ENCODE measurements around the gene CAPN2.
"Not testable (repeated sequence)": the region's sequence is repeated elsewhere in the genome, so short reads cannot be mapped to it uniquely, and the experiment has no call there.

CAPN2 gene

DNA sequence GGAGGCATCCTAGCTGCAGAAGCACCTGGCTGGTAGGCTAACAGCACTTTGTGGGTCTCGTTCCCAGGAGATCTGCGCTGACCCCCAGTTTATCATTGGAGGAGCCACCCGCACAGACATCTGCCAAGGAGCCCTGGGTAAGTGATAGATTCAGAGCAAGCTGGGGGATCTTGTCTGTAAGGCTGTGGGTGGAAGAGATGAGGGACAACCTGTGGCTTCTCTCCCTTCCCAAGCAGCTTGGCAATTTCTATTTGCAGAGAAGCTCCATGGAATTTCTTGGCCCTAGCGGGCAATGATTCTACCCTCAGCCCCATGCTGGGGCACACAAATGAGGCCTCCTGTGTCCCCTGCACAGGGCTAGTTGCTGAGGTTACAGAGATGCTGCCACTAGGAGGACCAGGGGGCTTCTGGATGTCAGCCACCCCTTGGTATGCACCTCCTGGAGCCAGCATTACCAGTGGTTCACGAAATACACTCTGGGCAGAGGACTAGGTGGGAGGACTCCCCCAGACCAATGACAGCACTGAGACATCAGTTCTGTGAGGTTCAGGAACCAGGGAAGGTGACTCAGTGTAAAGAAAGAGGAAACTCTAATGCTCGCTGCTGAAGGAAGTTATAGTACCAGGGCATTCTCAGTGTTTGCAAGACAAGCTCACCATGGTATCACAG is 5.5 kb downstream of the CAPN2 start:
- DNase-seq = no peak

DNA sequence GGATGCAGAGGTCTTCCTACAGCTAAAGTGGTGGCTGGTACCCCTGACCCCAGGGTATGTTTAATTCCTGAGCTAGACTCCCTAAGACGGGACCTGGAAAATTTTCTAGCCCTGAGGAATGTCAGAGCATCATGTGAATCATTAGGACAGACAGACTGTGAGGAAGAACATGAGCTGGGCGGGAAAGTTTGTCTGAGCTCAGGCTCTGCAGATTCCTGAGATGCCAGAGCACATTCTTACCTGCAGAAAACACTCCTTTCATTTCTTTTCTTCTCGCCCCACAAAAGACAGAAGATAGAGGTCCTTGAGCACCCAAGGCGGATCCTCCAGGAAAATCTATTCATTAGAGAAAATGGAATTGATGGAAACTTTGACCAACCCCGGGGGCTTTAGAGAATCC is 6.5 kb downstream of the CAPN2 start:
- DNase-seq = no peak

DNA sequence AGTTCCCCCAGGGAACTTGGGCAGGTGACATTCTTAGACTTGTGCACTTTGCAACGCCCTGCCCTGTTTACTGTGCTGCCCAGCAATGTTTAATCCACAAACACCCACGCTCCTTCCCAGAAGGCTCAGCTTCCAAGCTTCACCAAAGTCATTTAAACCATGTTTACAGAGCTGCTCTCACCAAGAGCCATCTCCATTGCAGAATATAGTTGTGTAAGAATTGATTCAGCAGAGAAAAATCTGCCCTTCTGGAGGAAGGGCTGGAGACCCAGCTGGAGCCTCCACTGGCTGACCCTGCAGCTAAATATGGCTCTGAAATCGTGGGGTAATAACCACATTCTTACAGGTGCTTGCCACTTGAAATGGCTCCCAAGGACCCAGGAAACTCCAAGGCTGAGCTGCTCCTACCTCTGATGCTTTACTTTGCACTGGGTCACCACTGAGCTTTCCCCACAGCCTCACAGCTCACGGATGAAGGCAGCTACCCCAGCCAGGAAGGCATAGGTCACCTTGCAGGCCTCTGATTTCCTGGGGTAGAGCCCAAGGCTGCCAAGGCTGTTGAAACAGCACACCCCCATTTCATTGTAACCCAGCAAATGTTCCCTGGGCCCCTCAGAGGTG is 8.7 kb downstream of the CAPN2 start:
- DNase-seq = no peak

DNA sequence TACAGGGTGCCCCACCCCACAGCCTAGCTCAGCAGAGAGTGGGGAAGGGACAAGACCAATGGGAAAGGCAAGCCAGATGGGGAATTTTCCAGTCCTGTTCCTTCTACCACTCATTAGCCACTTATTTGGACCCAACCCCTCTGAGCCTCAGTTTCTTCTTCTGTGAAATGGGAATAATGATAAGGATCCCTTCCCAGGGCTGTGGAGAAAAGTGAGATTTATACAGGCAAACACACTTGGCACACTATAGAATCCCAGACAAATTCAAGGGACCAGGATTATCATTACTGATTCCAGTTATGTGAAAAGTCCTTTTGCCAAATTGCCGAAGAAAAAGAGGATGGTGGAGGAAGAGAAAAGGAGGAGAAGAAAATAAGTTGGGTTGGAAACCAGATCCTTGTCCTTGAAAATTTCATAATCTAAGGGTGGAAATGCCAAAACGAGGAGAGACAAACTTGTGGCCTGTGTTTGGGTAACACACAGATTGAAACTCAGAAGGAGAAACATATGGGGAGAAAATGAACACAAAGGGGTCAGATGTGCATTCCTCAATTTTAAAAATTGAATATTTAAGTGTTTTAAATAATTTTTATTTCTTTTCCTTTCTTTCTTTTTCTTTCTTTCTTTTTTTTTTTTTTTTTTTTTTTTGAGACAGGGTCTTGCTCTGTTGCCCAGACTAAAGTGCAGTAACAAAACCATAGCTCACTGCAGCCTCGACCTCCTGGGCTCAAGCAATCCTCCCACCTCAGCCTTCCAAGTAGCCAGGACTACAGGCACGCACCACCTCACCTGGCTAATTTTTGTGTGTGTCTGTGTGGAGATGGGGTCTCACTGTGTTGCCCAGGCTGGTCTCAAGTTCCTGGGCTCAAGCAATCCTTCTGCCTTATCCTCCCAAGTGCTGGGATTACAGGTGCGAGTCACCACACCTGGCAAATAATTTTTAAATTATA is 9.6 kb downstream of the CAPN2 start:
- no peak for DNase-seq

DNA sequence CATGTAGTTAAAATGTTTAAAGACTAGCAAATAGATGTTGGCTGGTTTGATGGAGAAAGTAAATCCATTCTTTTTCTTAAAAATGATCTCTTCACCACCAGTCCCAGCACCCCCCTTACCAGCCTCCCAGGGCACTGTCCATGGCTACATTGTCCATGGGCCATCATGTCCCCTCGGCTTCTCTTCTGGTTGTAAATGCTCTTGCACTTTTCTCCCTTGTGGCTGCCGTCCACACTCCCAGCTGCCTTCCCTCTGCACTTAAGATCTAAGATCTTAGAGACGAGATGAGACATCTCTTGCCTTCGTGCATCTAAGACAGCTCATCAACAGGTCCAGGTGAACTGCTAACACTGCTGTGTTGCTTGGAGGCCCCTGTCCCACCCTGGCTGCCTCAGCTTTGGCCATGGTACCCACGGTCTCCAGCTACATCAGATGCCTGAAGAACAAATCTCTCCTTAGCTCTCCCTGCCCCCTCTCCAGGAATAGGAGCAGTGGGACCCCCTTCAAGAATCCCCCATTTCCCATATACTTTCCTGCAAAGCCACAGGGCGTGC is 11.1 kb downstream of the CAPN2 start:
- no peak for DNase-seq

DNA sequence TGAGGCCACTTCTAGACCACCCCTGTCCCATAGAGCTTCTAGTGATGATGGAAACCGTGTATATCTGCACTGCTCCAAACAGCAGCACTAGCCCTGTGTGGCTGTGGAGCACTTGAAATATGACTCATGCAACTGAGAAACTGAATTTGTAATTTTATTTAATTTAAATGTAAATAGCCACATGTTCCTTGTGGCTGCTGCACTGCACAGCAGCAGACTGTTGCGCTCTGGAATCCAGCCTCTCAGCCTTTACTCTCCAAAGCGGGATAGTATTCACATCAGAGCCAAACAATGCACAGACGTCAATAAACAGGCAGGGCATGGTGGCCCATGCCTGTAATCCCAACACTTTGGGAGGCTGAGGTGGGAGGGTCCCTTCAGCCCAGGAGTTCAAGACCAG is 12.0 kb downstream of the CAPN2 start:
- no peak for DNase-seq

DNA sequence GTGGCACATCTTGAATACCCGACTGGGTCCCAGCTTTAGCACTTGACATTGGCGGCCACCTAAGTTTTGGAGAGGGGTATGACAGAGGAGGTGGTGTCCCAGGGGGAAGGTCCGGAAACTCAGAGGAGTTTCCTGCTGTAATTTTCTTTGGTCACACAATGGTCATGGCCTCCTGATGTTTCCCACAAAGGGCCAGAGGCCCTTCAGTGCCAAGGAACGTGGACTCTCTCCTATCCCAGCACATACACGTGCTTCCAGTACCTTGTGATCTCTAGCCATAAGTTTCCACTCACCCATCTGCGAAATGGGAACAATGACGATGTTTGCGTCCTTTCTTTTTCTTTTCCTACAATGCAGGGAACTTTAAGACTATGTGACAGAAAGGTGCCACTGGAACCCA is 13.2 kb downstream of the CAPN2 start:
- DNase-seq = no peak

DNA sequence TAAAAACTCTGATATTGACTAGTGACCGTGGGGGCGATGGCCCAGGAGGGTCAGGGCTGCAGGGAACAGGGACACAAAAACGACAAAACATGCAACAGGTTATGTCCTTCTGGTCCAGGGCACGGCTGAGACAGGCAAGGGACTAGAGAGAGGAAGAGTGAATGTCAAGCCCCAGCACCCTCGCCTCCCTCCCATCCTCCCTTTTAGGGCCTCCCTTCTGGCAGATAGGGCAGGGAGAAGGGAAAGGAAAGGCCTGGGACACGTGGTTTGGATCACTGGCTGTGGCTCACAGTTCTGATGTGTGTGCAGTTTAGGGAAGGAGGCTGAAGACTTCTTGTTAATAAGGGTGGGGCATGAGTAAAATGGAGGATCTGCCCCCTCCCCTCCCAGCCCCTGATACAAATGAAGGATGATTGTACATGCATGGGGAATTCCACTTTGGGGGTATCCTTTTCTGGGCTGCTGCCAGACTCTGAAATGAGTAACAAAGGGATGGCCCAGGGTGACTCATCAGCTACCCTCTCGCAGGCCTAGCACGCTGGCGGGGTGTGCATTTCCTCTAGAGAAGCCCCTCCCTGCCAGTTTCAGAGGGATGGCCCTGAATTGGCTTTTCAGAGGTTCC is 14.2 kb downstream of the CAPN2 start:
- DNase-seq = peak; percentile 87

DNA sequence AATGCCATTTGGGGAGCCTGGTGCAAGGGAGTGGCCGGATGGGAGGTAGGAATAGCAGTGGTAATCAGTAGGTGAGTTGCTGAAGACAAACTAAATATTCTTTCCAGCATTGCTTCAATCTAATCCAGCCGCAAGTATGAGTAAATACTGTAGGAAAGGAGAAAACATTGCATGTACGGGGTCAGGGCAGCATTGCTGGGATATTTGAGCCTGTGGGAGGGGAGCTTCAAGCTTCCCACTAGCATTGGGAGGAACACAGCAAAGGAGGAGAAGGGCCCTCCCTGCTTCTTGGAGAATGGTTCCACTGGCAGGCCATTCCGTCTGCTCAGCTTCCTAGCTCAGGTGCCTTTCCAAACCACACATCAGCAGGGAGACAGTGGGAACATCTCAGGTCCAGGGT is 15.2 kb downstream of the CAPN2 start:
- DNase-seq = no peak

DNA sequence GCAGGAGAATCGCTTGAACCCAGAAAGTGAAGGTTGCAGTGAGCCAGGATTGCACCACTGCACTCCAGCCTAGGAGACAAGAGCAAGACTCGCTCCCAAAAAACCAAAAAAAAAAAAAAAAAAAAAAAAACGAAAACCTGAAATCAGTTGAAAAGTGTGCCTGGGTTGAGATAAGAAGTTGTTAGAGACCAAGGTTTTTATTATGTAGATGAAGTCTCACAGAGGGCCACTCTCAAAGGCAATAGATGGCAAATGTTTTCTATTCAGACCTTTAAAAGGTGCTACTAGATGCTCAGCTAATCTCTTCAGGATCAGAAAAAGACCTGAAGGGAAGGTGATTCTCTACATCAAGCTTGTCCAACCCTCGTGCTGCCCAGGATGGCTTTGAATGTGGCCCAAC is 17.6 kb downstream of the CAPN2 start:
- DNase-seq = no peak

DNA sequence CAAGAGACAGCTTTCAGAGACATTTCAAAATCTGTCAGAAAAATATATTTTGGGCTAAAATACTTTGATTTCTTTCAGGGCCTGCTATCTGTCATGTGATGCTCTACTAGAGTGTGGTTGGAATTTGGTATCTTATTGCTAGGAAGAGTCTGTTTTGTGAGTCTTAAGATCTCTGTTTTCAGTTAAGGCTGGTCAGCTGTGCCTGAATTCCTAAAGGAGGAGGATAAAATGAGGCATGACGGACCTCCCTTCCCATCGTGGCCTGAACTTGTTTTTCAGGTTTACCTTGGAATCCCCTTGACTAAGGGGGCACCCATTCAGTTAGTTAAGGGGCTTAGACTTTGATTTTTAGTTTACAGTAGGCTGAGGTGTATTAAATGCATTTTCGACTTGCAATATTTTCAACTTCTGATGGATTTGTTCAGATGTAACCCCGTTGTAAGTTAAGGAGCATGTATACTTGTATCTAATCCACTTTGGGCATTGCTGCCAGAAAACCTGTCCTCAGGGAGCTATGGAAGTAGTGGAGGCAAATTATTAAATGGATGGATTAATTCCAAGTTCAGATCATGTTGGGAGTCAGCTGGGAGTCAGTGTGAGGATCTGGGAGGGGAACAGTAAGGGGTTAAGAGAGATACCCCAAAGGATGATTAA is 18.3 kb downstream of the CAPN2 start:
- DNase-seq = no peak

DNA sequence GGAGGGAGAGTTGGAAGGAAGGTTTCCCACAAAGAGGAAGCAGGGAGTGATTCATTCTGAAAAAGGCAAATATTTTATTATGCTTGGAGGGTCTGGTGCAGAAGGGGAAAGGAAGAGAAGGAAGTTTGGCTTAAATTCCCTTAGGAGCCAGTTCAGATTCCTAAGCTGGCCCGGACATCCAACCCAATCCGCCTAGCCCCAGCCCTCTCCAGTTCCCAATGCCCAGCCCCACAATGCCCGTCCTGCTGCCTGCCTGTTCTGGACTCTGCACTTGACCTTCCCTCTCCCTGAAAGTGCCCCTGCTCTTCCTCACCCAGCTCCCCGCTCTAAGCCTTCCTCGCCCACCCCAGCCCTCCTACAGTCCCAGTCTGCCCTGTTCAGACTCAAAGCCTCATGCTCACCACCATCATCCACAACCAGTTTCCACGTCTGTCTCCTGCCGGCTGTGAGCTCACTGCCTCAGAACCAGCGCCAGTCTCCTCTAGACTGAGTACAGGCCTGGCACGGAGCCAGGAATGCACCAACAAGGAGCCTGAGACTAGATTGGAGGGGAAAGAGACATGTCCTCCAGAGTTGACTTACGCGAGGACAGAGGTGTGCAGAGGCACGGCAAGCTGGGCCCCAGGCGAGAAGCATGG is 18.9 kb downstream of the CAPN2 start:
- no peak for DNase-seq

DNA sequence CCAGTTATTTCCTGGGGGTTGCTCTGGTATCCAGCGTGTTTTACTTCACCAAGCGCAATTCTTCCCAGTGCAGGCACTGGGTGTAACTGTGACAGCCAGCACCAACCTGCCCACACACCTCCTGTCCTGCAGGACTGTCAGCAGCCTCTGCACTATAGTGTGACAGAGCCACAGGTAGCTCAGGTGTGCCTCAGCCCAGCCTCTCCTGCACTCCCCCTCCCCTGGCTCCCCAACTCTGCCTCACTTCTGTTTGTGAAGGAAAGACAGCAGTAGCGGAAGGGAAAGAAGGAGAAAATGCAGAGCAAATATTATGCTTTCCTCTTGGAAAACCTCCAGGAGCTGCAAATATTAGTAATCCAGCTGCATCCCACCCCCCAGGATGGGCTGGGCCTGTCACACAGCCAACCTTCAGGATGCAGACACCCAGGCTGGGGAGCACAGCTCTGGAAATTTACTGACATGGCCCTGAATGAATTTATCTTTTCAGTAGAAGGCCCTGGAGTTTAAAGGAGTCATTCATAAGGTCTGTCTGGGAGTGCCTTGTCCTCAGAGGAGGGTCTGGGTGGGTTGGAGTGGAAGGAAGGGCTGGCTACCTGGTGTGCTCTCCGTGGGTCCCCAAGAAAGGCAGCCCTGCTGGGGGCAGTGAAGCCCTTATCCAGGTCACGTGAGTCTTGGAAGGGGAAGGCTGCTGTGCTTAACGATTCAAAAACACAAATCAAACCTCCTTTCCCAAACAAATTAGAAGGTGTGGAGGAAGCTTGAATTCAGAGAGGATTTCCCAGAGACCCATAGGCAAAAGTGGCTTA is 20.9 kb downstream of the CAPN2 start:
- no peak for DNase-seq

DNA sequence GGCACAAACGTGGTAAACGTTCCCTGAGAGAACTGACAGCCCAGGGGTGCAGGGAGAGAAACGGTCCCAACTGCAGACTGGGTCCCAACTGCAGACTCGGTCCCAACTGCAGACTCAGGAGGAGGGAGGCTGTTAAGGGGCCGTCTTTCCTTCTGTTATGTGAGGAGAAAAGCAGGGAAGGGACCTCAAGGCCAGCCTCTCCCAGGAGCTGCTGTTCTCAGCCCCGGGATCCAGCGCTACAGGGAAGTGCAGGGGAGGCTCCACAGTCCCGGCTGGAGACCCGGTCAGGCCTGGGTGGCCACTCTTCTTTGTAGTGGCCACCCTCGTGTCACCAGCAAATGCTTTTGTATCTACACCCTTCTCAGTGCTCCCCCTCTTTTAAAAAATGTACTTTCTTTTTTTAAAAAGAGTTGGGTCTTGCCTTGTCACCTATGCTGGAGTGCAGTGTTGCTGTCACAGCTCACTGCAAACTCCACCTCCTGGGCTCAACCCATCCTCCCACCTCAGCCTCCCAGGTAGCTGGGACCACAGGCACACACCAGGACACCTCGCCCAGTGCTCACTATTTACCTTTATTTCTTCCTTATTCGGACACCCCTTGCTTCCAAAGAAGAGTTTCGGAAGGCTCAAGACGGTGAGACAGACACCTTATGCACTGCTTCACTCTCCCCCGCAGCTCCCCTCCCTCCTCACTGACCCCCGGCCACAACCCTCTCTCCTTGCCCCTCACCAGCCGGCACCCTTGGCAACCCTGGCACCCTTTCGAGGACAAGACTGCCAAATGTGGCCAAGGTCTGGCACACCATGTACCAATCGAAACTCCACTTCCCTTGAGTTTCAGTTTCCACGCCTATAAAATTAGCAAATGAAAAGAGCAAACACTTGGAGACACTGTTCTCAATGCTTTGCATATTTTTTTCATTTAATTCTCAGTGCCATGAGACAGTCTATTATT is 21.8 kb downstream of the CAPN2 start:
- DNase-seq = no peak

DNA sequence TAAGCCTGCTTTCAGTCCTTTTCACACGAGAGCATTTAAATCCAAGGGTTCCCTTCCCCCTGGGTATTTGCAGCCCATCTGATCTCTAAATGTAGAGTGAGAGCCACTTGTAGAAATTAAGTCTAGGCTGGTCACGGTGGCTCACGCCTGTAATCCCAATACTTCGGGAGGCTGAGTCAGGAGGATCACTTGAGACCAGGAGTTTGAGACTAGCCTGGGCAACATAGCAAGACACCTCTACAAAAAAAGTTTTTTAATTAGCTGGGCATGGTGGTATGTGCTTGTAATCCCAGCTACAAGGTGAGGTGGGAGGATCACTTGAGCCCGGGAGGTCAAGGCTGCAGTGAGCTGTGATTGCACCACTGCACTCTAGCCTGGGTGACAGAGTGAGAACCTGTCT is 24.3 kb downstream of the CAPN2 start:
- not testable (repeated sequence) for DNase-seq

DNA sequence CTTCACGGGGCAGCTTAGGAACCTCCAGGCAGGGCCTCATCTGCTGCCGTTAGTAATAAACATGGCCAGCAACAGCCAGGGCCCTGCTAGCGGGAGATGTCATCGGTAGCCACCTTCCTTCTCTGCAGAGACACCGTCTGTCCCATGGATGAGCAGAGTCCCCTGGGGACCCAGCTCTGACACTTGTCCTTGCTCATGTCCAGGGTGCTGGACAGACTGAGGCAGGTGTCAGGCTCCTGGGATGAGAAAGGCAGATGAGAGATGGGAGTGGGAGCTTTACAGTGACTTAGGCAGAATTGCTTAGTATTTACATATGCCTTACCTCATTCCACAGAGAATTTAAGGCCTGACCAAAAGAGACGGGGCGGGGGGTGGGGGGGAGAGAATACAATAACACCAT is 25.0 kb downstream of the CAPN2 start:
- DNase-seq = no peak

DNA sequence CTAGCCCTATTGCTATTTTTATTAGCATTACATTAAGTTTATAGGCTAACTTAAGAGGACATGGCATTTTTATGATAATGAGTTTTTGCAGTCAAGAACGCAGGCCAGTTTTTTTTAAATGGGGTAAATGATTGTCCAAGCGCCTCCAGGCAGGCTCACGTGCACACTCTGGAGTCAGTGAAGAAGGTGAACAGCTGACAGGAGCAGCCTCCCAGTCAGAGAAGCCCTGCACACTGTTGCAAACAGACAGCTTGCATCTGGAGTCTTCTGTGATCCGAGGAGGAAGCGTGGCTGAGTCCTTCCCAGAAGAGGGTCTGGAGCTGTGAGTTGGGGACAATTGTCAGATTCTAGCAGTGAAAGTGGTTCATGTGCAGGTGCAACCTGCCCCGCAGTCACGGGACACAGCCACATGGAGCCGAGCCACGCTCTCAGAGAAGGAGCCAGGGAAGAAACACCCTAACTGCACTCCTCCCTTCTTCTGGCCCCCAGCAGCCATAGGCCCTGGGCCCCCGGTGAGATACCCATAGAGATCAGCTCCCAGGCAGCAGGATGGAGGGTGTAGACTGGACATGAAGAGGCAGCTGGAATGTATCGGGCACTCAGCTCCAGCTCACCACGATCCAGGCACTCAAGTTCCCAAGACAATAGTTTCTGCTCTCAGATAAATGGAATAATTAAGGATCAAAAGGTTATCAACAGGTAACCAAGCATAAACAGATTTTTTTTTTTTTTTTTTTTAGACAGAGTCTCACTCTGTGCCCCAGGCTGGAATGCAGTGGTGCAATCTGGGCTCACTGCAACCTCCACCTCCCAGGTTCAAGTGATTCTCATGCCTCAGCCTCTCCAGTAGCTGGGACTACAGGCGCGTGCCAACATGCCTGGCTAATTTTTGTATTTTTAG is 26.4 kb downstream of the CAPN2 start:
- DNase-seq = no peak

DNA sequence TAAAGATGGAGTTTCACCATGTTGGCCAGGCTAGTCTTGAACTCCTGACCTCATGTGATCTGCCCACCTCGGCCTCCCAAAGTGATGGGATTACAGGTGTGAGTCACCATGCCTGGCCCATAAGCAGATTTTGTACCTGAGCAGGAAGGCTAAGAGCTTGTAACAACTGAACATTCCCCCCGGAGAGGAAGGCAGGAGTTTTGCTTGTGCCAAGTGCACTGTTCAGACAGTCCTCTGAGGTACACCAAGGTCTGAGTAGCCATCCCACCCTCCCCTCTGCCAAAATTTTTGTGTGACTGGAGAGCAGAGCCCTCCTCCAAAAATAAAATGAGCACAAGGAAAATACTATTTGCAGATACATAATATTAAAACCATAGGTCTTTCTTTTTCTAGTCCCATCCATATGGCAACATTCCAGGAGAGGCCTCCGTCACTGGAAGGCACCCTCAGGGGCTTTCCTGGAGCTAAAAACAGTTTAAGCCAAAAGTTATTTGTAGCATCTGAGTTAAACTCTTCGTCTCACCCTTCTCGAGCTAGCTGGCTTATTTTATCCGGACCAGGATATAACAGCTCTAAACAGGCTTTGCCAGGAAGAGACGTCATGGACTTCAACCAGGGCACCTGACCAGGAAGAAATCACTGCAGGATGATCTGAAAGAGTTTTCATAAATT is 27.2 kb downstream of the CAPN2 start:
- no peak for DNase-seq

Measured in effector CD4-positive, alpha-beta T cell (primary cell).